CMK (cell line): ENCODE measurements around the gene TMEM235.
"Not testable (repeated sequence)": the region's sequence is repeated elsewhere in the genome, so short reads cannot be mapped to it uniquely, and the experiment has no call there.

Experiments
- DNase-seq: peaks from one replicate; pipeline ENCODE4 v3.0.0-alpha.2; 2010; ENCODE audit warnings: low read depth

The TMEM235 gene

GRCh38 chr17:78219396-78220150 is 11.9 kb upstream of the TMEM235 start:
- no peak for DNase-seq

- DNase-seq: no peak
Measured at GRCh38 chr17:78223061-78223460, 8.4 kb upstream of the TMEM235 start.

- DNase-seq: no peak
Measured at GRCh38 chr17:78223765-78224164, 7.7 kb upstream of the TMEM235 start.

GRCh38 chr17:78224231-78225087 is 7.0 kb upstream of the TMEM235 start:
- DNase-seq: no peak

GRCh38 chr17:78225088-78225865 is 6.2 kb upstream of the TMEM235 start:
- no peak for DNase-seq

- DNase-seq: no peak
Measured at GRCh38 chr17:78226055-78226758, 5.2 kb upstream of the TMEM235 start.

GRCh38 chr17:78226759-78227454 is 4.5 kb upstream of the TMEM235 start:
- DNase-seq: no peak

GRCh38 chr17:78227455-78227916 is 3.9 kb upstream of the TMEM235 start:
- no peak for DNase-seq

- DNase-seq: no peak
Measured at GRCh38 chr17:78228176-78228575, 3.3 kb upstream of the TMEM235 start.

- DNase-seq: no peak
Measured at GRCh38 chr17:78230252-78230962, 1.0 kb upstream of the TMEM235 start.

- no peak for DNase-seq
Measured at GRCh38 chr17:78231991-78232858, 794 bp downstream of the TMEM235 start.

- no peak for DNase-seq
Measured at GRCh38 chr17:78232859-78233173, 1.4 kb downstream of the TMEM235 start.

- DNase-seq: no peak
Measured at GRCh38 chr17:78233678-78234077, 2.2 kb downstream of the TMEM235 start.

GRCh38 chr17:78234261-78234865 is 2.9 kb downstream of the TMEM235 start:
- DNase-seq: no peak

- DNase-seq: not testable (repeated sequence)
Measured at GRCh38 chr17:78235022-78235421, 3.6 kb downstream of the TMEM235 start.

- DNase-seq: no peak
Measured at GRCh38 chr17:78235885-78236284, 4.5 kb downstream of the TMEM235 start.

GRCh38 chr17:78236362-78237127 is 5.1 kb downstream of the TMEM235 start:
- DNase-seq: no peak

GRCh38 chr17:78237401-78238012 is 6.1 kb downstream of the TMEM235 start:
- DNase-seq: no peak
